ENCODE measurements around the gene MAOA. TPM values are rescaled to one million over a fixed set of nuclear protein-coding genes. Genes with fewer than 3 reads are reported as not detected.
A peak's percentile ranks its signal among the peaks of the same experiment; 100 is the strongest.
"Not testable (repeated sequence)": the region's sequence is repeated elsewhere in the genome, so short reads cannot be mapped to it uniquely, and the experiment has no call there.

The MAOA gene
- total RNA-seq, 6 experiments from 2014 or later, result 76.2 to 180 (median 109) TPM

DNA sequence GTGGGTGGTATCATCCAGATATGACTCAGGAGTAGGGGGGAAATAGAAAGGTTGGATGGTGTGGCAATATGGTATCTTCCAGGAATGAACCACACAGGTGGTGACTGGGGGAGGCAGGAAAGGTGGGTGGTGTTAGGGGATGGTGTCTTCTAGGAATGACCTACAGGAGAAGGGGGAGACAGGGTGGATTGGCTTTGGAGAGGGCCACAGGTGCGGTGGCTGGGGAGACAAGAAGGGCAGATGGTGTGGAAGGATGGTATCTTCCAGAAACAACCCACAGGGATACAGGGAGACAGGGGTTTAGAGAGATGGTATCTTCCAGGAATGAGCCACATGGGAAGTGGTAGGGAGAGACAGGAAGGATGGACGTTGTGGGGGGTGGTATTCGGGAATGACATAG is 64.0 kb downstream of the MAOA start:
- 48% methylated on average over 3 of the region's 3 CpGs for WGBS (ENCODE audit: insufficient coverage, low coverage, low lambda C conversion rate, missing lambda C conversion rate)
- Histone ChIP-seq H3K4me1 (peaks cover 0 to 3% (median 0%) of the 10 kb centered on the region in 4 donors), H3K27me3 (no peaks in the 10 kb centered on the region), H3K9me3 (peaks cover 0 to 4% (median 0%) of the 10 kb centered on the region in 4 donors), H3K4me3 (no peak overlapping the region), H3K27ac (no peak overlapping the region), H3K36me3 (peaks cover 0 to 2% (median 0%) of the 10 kb centered on the region in 4 donors)
- intact Hi-C loops (cut with DNase I), result no loop called here
- DNase-seq (no peak), ATAC-seq (no peak)
- TF ChIP-seq, protein P1, sequence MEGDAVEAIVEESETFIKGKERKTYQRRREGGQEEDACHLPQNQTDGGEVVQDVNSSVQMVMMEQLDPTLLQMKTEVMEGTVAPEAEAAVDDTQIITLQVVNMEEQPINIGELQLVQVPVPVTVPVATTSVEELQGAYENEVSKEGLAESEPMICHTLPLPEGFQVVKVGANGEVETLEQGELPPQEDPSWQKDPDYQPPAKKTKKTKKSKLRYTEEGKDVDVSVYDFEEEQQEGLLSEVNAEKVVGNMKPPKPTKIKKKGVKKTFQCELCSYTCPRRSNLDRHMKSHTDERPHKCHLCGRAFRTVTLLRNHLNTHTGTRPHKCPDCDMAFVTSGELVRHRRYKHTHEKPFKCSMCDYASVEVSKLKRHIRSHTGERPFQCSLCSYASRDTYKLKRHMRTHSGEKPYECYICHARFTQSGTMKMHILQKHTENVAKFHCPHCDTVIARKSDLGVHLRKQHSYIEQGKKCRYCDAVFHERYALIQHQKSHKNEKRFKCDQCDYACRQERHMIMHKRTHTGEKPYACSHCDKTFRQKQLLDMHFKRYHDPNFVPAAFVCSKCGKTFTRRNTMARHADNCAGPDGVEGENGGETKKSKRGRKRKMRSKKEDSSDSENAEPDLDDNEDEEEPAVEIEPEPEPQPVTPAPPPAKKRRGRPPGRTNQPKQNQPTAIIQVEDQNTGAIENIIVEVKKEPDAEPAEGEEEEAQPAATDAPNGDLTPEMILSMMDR (IDR thresholded peaks at IDR 0.05), result no peak
- no peak for TF ChIP-seq POLR2A (IDR thresholded peaks at IDR 0.05)

DNA sequence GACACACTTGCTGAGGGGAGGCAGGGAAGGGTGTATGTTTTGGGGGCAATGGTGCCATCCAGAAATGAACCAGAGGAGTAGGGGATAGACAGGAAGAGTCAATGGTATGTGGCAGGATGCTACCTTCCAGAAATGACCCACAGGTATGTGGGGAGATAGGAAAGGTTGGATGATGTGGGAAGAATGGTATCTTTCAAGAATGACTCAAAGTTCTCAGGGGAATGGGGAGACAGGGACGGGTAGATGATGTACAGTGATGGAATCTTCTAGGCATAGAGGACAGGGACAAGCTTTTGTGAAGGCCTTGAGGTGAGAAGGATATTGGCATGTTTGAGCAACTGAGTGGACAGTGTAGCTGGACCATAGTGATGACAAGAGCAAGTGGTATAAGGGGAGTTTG is 64.9 kb downstream of the MAOA start:
- no peaks in the 10 kb centered on the region for H3K27me3 ChIP-seq
- peaks cover 0 to 4% (median 0%) of the 10 kb centered on the region in 4 donors for H3K9me3 ChIP-seq
- peaks cover 0 to 8% (median 0%) of the 10 kb centered on the region in 4 donors for H3K4me1 ChIP-seq
- H3K4me3 ChIP-seq, result no peak overlapping the region
- TF ChIP-seq, protein P1 (IDR thresholded peaks at IDR 0.05), result no peak
- no peak for TF ChIP-seq POLR2A (IDR thresholded peaks at IDR 0.05)
- intact Hi-C loops (cut with DNase I), result no loop called here
- ATAC-seq (no peak), DNase-seq (no peak)
- 65% methylated on average over 1 of the region's 1 CpG for WGBS (ENCODE audit: insufficient coverage, low coverage, low lambda C conversion rate, missing lambda C conversion rate)
- no peak overlapping the region for H3K27ac ChIP-seq
- H3K36me3 ChIP-seq, result peaks cover 0 to 2% (median 0%) of the 10 kb centered on the region in 4 donors

DNA sequence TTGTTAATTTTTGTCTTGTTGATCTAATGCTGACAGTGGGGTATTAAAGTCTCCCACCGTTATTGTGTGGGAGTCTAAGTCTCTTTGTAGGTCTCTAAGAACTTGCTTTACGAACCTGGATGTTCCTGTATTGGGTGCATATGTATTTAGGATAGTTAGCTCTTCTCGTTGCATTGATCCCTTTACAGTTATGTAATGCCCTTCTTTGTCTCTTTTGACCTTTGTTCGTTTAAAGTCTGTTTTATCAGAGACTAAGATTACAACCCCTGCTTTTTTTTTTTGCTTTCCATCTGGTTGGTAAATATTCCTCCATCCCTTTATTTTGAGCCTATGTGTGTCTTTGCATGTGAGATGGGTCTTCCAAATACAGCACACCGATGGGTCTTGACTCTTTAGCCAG is 69.1 kb downstream of the MAOA start:
- H3K4me3 ChIP-seq; H3K36me3 ChIP-seq; H3K9me3 ChIP-seq; H3K27ac ChIP-seq; H3K27me3 ChIP-seq; DNase-seq; intact Hi-C loops (cut with DNase I); ATAC-seq: not testable (repeated sequence)
- H3K4me1 ChIP-seq, result peaks cover 0 to 16% (median 0%) of the 10 kb centered on the region in 4 donors
- 39% methylated on average over 5 of the region's 5 CpGs for WGBS (ENCODE audit: insufficient coverage, low coverage, low lambda C conversion rate, missing lambda C conversion rate)

DNA sequence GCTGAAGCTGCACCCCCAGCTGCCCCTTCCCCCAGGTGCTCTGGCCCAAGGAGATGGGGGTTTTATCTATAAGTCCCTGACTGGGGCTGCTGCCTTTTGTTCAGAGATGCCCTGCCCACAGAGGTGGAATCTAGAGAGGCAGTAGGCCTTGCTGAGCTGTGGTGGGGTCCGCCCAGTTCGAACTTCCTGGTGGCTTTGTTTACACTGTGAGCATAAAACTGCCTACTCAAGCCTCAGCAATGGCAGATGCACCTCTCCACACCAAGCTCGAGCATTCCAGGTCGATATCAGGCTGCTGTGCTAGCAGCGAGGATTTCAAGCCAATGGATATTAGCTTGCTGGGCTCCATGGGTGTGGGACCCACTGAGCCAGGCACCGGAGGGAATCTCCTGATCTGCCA is 71.2 kb downstream of the MAOA start:
- H3K27me3 ChIP-seq; H3K36me3 ChIP-seq; ATAC-seq; H3K9me3 ChIP-seq; H3K4me3 ChIP-seq; intact Hi-C loops (cut with DNase I); H3K27ac ChIP-seq; DNase-seq: not testable (repeated sequence)
- WGBS (ENCODE audit: insufficient coverage, low coverage, low lambda C conversion rate, missing lambda C conversion rate), result no CpG with 5 or more reads among the region's 6 CpGs
- H3K4me1 ChIP-seq, result peaks cover 0 to 16% (median 0%) of the 10 kb centered on the region in 4 donors

DNA sequence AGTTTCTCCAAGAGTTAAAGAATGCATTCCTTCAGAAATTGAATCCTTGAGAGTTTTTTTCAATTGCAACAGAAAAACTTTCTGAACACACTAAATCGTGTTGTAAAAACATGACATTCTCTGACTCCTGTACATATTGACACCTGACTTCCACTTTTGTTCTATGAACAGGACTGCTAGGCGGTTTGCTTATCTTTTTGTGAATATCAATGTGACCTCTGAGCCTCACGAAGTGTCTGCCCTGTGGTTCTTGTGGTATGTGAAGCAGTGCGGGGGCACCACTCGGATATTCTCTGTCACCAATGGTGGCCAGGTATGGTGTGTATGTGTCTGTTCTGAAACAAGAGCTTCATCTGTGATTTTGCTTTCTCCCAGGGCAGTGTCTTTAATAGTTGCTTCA is 71.9 kb downstream of the MAOA start:
- 31% methylated on average over 5 of the region's 5 CpGs for WGBS (ENCODE audit: insufficient coverage, low coverage, low lambda C conversion rate, missing lambda C conversion rate)
- Histone ChIP-seq H3K4me3 (no peak overlapping the region), H3K9me3 (no peaks in the 10 kb centered on the region), H3K27me3 (no peaks in the 10 kb centered on the region), H3K4me1 (peaks cover 0 to 16% (median 0%) of the 10 kb centered on the region in 4 donors), H3K27ac (peak overlapping the region in 1 of 3 donors; percentile 8), H3K36me3 (no peaks in the 10 kb centered on the region)
- DNase-seq, result no peak
- peak in 2 of 4 donors; percentile 27 to 28 for ATAC-seq
- TF ChIP-seq, protein P1 (IDR thresholded peaks at IDR 0.05), result no peak
- TF ChIP-seq POLR2A (IDR thresholded peaks at IDR 0.05), result no peak
- intact Hi-C loops (cut with DNase I), result no loop called here

DNA sequence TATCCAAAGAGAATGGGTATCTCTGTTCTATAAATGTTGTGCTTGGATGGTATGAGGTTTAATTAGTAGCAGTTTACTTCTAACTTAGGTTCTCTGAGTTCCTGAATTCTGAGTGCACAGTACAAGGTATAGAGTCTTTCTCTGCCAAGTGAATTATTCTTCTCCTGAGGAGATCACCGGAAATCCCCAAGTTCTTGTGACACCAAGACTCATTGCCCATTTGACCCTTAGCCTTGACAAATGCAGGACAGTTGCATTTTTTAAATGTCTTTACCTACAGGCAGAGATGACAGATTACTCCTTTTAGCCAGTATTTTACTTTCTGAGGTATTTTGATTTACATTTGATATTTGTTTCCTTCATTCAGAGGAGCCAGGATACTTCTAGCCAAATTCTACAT is 72.9 kb downstream of the MAOA start:
- 83% methylated on average over 1 of the region's 1 CpG for WGBS (ENCODE audit: insufficient coverage, low coverage, low lambda C conversion rate, missing lambda C conversion rate)
- H3K4me3 ChIP-seq, result no peak overlapping the region
- H3K4me1 ChIP-seq, result peaks cover 0 to 16% (median 0%) of the 10 kb centered on the region in 4 donors
- DNase-seq, result no peak
- no peaks in the 10 kb centered on the region for H3K9me3 ChIP-seq
- H3K27me3 ChIP-seq, result no peaks in the 10 kb centered on the region
- TF ChIP-seq, protein P1 (IDR thresholded peaks at IDR 0.05), result no peak
- ATAC-seq, result no peak
- H3K27ac ChIP-seq, result no peak overlapping the region
- intact Hi-C loops (cut with DNase I), result no loop called here
- no peaks in the 10 kb centered on the region for H3K36me3 ChIP-seq

Data from right lobe of liver (tissue), 6 donors.